Trophoblast cell (in vitro differentiated cells and primary cell): ENCODE measurements around the gene DIS3L2.
"Not testable (repeated sequence)": the region's sequence is repeated elsewhere in the genome, so short reads cannot be mapped to it uniquely, and the experiment has no call there.

ENCODE experiments used
- DNase-seq, 2 donors: peaks; one replicate each; pipeline ENCODE4 v3.0.0-alpha.2; 2016
- H2AFZ ChIP-seq: 2 replicates; pipeline ENCODE4 v1.6.1; 2013; ENCODE audit warnings: low read length, moderate library complexity, mild to moderate bottlenecking; ENCODE audit not compliant: insufficient read depth, poor library complexity
- H2AK5ac ChIP-seq: 2 replicates; pipeline ENCODE4 v1.6.1; 2013; ENCODE audit warnings: mild to moderate bottlenecking, low read length
- H2BK120ac ChIP-seq: 2 replicates; pipeline ENCODE4 v1.6.1; 2013; ENCODE audit warnings: low read length, mild to moderate bottlenecking, moderate library complexity; ENCODE audit not compliant: insufficient read depth, poor library complexity
- H2BK12ac ChIP-seq: 2 replicates; pipeline ENCODE4 v1.6.1; 2013; ENCODE audit warnings: mild to moderate bottlenecking, low read length, moderate library complexity
- H2BK5ac ChIP-seq: 2 replicates; pipeline ENCODE4 v1.6.1; 2013; ENCODE audit warnings: low read length, low read depth, moderate library complexity, mild to moderate bottlenecking; ENCODE audit not compliant: poor library complexity
- H3K14ac ChIP-seq: 2 replicates; pipeline ENCODE4 v1.6.1; 2013; ENCODE audit warnings: mild to moderate bottlenecking, low read length
- H3K18ac ChIP-seq: 2 replicates; pipeline ENCODE4 v1.6.1; 2013; ENCODE audit warnings: mild to moderate bottlenecking, low read length
- H3K23ac ChIP-seq: 2 replicates; pipeline ENCODE4 v1.6.1; 2013; ENCODE audit warnings: low read length
- H3K27ac ChIP-seq: 2 replicates; pipeline ENCODE4 v1.5.1; 2013; ENCODE audit warnings: low read depth, mild to moderate bottlenecking, inconsistent platforms, low read length, moderate library complexity
- H3K27me3 ChIP-seq: 2 replicates; pipeline ENCODE4 v1.6.1; 2013; ENCODE audit warnings: inconsistent platforms, mild to moderate bottlenecking, low read length, moderate library complexity; ENCODE audit not compliant: insufficient read depth
- H3K36me3 ChIP-seq, 2 experiments: 1 replicate in 1 of 2; 2 replicates in 1 of 2; pipeline ENCODE4 v1.6.1; 2013; ENCODE audit warnings: low read length in 2 of 2, mild to moderate bottlenecking in 2 of 2, moderate library complexity in 1 of 2; ENCODE audit not compliant: insufficient read depth in 2 of 2, control insufficient read depth in 1 of 2
- H3K4ac ChIP-seq: 2 replicates; pipeline ENCODE4 v1.6.1; 2013; ENCODE audit warnings: low read depth, mild to moderate bottlenecking, low read length, moderate library complexity
- H3K4me1 ChIP-seq, 2 experiments: 1 replicate in 1 of 2; 2 replicates in 1 of 2; pipeline ENCODE4 v1.6.1; 2013; ENCODE audit warnings: low read length in 2 of 2, mild to moderate bottlenecking in 2 of 2, moderate library complexity in 1 of 2; ENCODE audit not compliant: insufficient read depth in 2 of 2, control insufficient read depth in 1 of 2
- H3K4me2 ChIP-seq: 2 replicates; pipeline ENCODE4 v1.6.1; 2013; ENCODE audit warnings: inconsistent platforms, mild to moderate bottlenecking, low read length, moderate library complexity
- H3K4me3 ChIP-seq: 2 replicates; pipeline ENCODE4 v1.5.1; 2013; ENCODE audit warnings: mild to moderate bottlenecking, low read depth, low read length, inconsistent platforms
- H3K79me1 ChIP-seq: one replicate; pipeline ENCODE4 v1.6.1; 2013; ENCODE audit warnings: low read length
- H3K79me2 ChIP-seq: 2 replicates; pipeline ENCODE4 v1.6.1; 2013; ENCODE audit warnings: low read length, mild to moderate bottlenecking; ENCODE audit not compliant: control insufficient read depth, insufficient read depth, poor library complexity
- H3K9ac ChIP-seq: 2 replicates; pipeline ENCODE4 v1.6.1; 2013; ENCODE audit warnings: mild to moderate bottlenecking, low read length
- H3K9me3 ChIP-seq: 2 replicates; pipeline ENCODE4 v1.6.1; 2013; ENCODE audit warnings: low read depth, mild to moderate bottlenecking, control low read depth, inconsistent platforms, low read length; ENCODE audit not compliant: insufficient read depth
- H4K12ac ChIP-seq: 2 replicates; pipeline ENCODE4 v1.6.1; 2013; ENCODE audit warnings: low read depth, mild to moderate bottlenecking, low read length, moderate library complexity
- H4K8ac ChIP-seq: 2 replicates; pipeline ENCODE4 v1.6.1; 2013; ENCODE audit warnings: low read depth, mild to moderate bottlenecking, low read length, moderate library complexity
- H4K91ac ChIP-seq: one replicate; pipeline ENCODE4 v1.6.1; 2013; ENCODE audit warnings: low read depth, mild to moderate bottlenecking, low read length, moderate library complexity
- WGBS: extraction: QIAGEN DNeasy Blood & Tissue Kit; methylation state at CpG from one replicate; pipeline ENCODE4 v1.1.7; 2013; ENCODE audit warnings: missing lambda C conversion rate; ENCODE audit not compliant: insufficient read length, insufficient coverage; ENCODE audit errors: extremely low coverage; 5-methylcytosine and 5-hydroxymethylcytosine counted together

The DIS3L2 gene

GRCh38 chr2:231942180-231942579, 19.3 kb upstream of the DIS3L2 start:
- H2AFZ ChIP-seq, result no peak overlapping the region
- H3K23ac ChIP-seq, result no peak overlapping the region
- no peak overlapping the region for H2AK5ac ChIP-seq
- no peak overlapping the region for H4K91ac ChIP-seq
- no peak overlapping the region for H2BK120ac ChIP-seq
- H4K8ac ChIP-seq, result no peak overlapping the region
- H3K27ac ChIP-seq, result no peak overlapping the region
- no peaks in the 10 kb centered on the region for H3K36me3 ChIP-seq
- H3K79me2 ChIP-seq, result no peaks in the 10 kb centered on the region
- no peaks in the 10 kb centered on the region for H3K79me1 ChIP-seq
- H2BK5ac ChIP-seq, result no peak overlapping the region
- no peak overlapping the region for H3K4me2 ChIP-seq
- H3K18ac ChIP-seq, result no peak overlapping the region
- H2BK12ac ChIP-seq, result no peak overlapping the region
- DNase-seq, result no peak
- H3K9me3 ChIP-seq, result peaks cover 1% of the 10 kb centered on the region
- no peak overlapping the region for H3K4me3 ChIP-seq
- no peak overlapping the region for H3K9ac ChIP-seq
- H3K14ac ChIP-seq, result no peak overlapping the region
- H4K12ac ChIP-seq, result no peak overlapping the region
- no peak overlapping the region for H3K4ac ChIP-seq
- no peaks in the 10 kb centered on the region for H3K4me1 ChIP-seq
- no peaks in the 10 kb centered on the region for H3K27me3 ChIP-seq
- whole genome bisulfite sequencing, result no CpG with 5 or more reads among the region's 6 CpGs

GRCh38 chr2:231946241-231946814, 15.2 kb upstream of the DIS3L2 start:
- Histone ChIP-seq H3K4me1 (no peaks in the 10 kb centered on the region), H3K4me3 (no peak overlapping the region), H2BK5ac (no peak overlapping the region), H3K27ac (no peak overlapping the region), H2BK120ac (no peak overlapping the region), H3K79me1 (no peaks in the 10 kb centered on the region), H2BK12ac (no peak overlapping the region), H3K18ac (no peak overlapping the region), H3K9ac (no peak overlapping the region), H3K23ac (no peak overlapping the region), H2AFZ (no peak overlapping the region), H2AK5ac (no peak overlapping the region), H4K12ac (no peak overlapping the region), H3K9me3 (peaks cover 1% of the 10 kb centered on the region), H3K4me2 (no peak overlapping the region), H3K36me3 (no peaks in the 10 kb centered on the region), H4K91ac (no peak overlapping the region), H4K8ac (no peak overlapping the region), H3K27me3 (no peaks in the 10 kb centered on the region), H3K4ac (no peak overlapping the region), H3K79me2 (no peaks in the 10 kb centered on the region), H3K14ac (no peak overlapping the region)
- no peak for DNase-seq
- no CpG with 5 or more reads among the region's 15 CpGs for WGBS

- H3K27ac ChIP-seq, H3K9ac ChIP-seq, DNase-seq, H2BK120ac ChIP-seq, H3K79me2 ChIP-seq, H3K4me1 ChIP-seq, H2BK12ac ChIP-seq, H3K4me3 ChIP-seq, H4K12ac ChIP-seq, H3K4me2 ChIP-seq, H3K9me3 ChIP-seq, H2BK5ac ChIP-seq, H4K91ac ChIP-seq, H3K36me3 ChIP-seq, H3K27me3 ChIP-seq, H4K8ac ChIP-seq, H3K79me1 ChIP-seq, H3K18ac ChIP-seq, H3K14ac ChIP-seq, H3K4ac ChIP-seq, H2AFZ ChIP-seq, H3K23ac ChIP-seq, H2AK5ac ChIP-seq: not testable (repeated sequence)
- WGBS, result no CpG with 5 or more reads among the region's 11 CpGs
These were observed 14.4 kb upstream of the DIS3L2 start for GRCh38 chr2:231947112-231947511.

- no CpG with 5 or more reads among the region's 7 CpGs for WGBS
- no peaks in the 10 kb centered on the region for H3K79me2 ChIP-seq
- peaks cover 1% of the 10 kb centered on the region for H3K9me3 ChIP-seq
- H3K18ac ChIP-seq, result no peak overlapping the region
- no peak overlapping the region for H3K4me3 ChIP-seq
- no peaks in the 10 kb centered on the region for H3K36me3 ChIP-seq
- H2BK5ac ChIP-seq, result no peak overlapping the region
- H3K9ac ChIP-seq, result no peak overlapping the region
- H3K23ac ChIP-seq, result no peak overlapping the region
- no peak overlapping the region for H2BK120ac ChIP-seq
- no peak overlapping the region for H3K4me2 ChIP-seq
- no peak overlapping the region for H4K8ac ChIP-seq
- no peak overlapping the region for H3K14ac ChIP-seq
- H4K12ac ChIP-seq, result no peak overlapping the region
- no peak for DNase-seq
- H3K27ac ChIP-seq, result no peak overlapping the region
- no peak overlapping the region for H2AK5ac ChIP-seq
- H3K79me1 ChIP-seq, result no peaks in the 10 kb centered on the region
- no peaks in the 10 kb centered on the region for H3K27me3 ChIP-seq
- no peak overlapping the region for H3K4ac ChIP-seq
- H3K4me1 ChIP-seq, result no peaks in the 10 kb centered on the region
- H2BK12ac ChIP-seq, result no peak overlapping the region
- H2AFZ ChIP-seq, result no peak overlapping the region
- no peak overlapping the region for H4K91ac ChIP-seq
These were observed 13.8 kb upstream of the DIS3L2 start for GRCh38 chr2:231947694-231948093.
